GM23338 (cell line): ENCODE results near the gene MEGF6. TPM values are rescaled to one million over a fixed set of nuclear protein-coding genes. Genes with fewer than 3 reads are reported as not detected.

Source experiments
- ATAC-seq: fragments of 200-7000 bp; cut with Tn5 transposase; 3 replicates; pipeline ENCODE4 v1.9.1; 2020
- DNase-seq: peaks from one replicate; pipeline ENCODE4 v3.0.0-alpha.2; 2015; ENCODE audit warnings: low spot score
- H2AFZ ChIP-seq: fragments of 200-600 bp; sonication (generic); 2 replicates; pipeline ENCODE4 v1.8.0; 2016; ENCODE audit warnings: antibody characterized with exemption, mild to moderate bottlenecking, moderate library complexity
- H3F3A ChIP-seq: fragments of 200-600 bp; sonication (generic); replicated peaks from 2 replicates; pipeline ENCODE4 v1.8.0; 2017; ENCODE audit warnings: antibody characterized with exemption, mixed run types, low read depth
- H3K27ac ChIP-seq: fragments of 200-600 bp; sonication (generic); 2 replicates; pipeline ENCODE4 v1.6.1; 2016; ENCODE audit warnings: low read depth
- H3K27me3 ChIP-seq: fragments of 200-600 bp; sonication (generic); 2 replicates; pipeline ENCODE4 v1.8.0; 2016; ENCODE audit warnings: mild to moderate bottlenecking, mixed run types, moderate library complexity; ENCODE audit not compliant: insufficient read depth
- H3K36me3 ChIP-seq: fragments of 200-600 bp; sonication (generic); 2 replicates; pipeline ENCODE4 v1.8.0; 2016; ENCODE audit warnings: mild to moderate bottlenecking; ENCODE audit not compliant: insufficient read depth
- H3K4me1 ChIP-seq: fragments of 200-600 bp; sonication (generic); 2 replicates; pipeline ENCODE4 v1.8.0; 2016; ENCODE audit warnings: mild to moderate bottlenecking, moderate library complexity; ENCODE audit not compliant: insufficient read depth
- H3K4me2 ChIP-seq: fragments of 200-600 bp; sonication (generic); 2 replicates; pipeline ENCODE4 v1.7.1; 2017; ENCODE audit warnings: mixed run types
- H3K4me3 ChIP-seq: fragments of 200-600 bp; sonication (generic); 2 replicates; pipeline ENCODE4 v1.6.1; 2016; ENCODE audit warnings: mixed run types
- H3K79me2 ChIP-seq: fragments of 200-600 bp; sonication (generic); replicated peaks from 2 replicates; pipeline ENCODE4 v1.8.0; 2017; ENCODE audit warnings: mild to moderate bottlenecking; ENCODE audit not compliant: insufficient read depth
- H3K9me2 ChIP-seq: fragments of 200-600 bp; sonication (generic); 2 replicates; pipeline ENCODE4 v1.8.0; 2017; ENCODE audit not compliant: insufficient read depth
- H4K20me1 ChIP-seq: fragments of 200-600 bp; sonication (generic); replicated peaks from 2 replicates; pipeline ENCODE4 v1.8.0; 2017; ENCODE audit warnings: mild to moderate bottlenecking; ENCODE audit not compliant: insufficient read depth
- H3K27ac Mint-ChIP-seq: 2 replicates; pipeline ENCODE4 v1.8.0; 2020; ENCODE audit warnings: inconsistent platforms, mild to moderate bottlenecking, moderate library complexity, mixed read lengths
- H3K27me3 Mint-ChIP-seq: 3 replicates; pipeline ENCODE4 v1.8.0; 2022; ENCODE audit warnings: low read depth, mild to moderate bottlenecking, moderate library complexity, mixed read lengths, inconsistent platforms; ENCODE audit not compliant: insufficient read depth, poor library complexity
- H3K36me3 Mint-ChIP-seq: 3 replicates; pipeline ENCODE4 v1.8.0; 2021; ENCODE audit warnings: low read depth, mild to moderate bottlenecking, inconsistent platforms, moderate library complexity, mixed read lengths
- H3K4me1 Mint-ChIP-seq: 3 replicates; pipeline ENCODE4 v1.8.0; 2020; ENCODE audit warnings: mild to moderate bottlenecking, inconsistent platforms, mixed read lengths
- H3K4me3 Mint-ChIP-seq: 3 replicates; pipeline ENCODE4 v1.8.0; 2021; ENCODE audit warnings: moderate library complexity, mild to moderate bottlenecking, inconsistent platforms, mixed read lengths
- H3K9me3 Mint-ChIP-seq: 3 replicates; pipeline ENCODE4 v1.8.0; 2020; ENCODE audit warnings: moderate library complexity, mild to moderate bottlenecking, inconsistent platforms, mixed read lengths
- CREB1 ChIP-seq: fragments of 250-450 bp; sonication (Bioruptor Pico); IDR thresholded peaks from 2 replicates; pipeline ENCODE4 v1.5.0; 2020; ENCODE audit warnings: low read depth, mild to moderate bottlenecking, moderate library complexity
- EZH2phosphoT487 ChIP-seq: fragments of 200-600 bp; sonication (generic); IDR thresholded peaks from one replicate; pipeline ENCODE4 v1.8.1; 2018; ENCODE audit warnings: antibody characterized with exemption; ENCODE audit not compliant: unreplicated experiment
- ZNF331 ChIP-seq: fragments of 250-450 bp; sonication (Bioruptor Pico); IDR thresholded peaks from 2 replicates; pipeline ENCODE4 v1.5.0; 2020; ENCODE audit warnings: low read depth, mild to moderate bottlenecking, moderate library complexity
- polyA plus RNA-seq: library from polyadenylated mRNA; unstranded; fragments of >200 nt; fragmentation: Nextera tagmentation; extraction: Ambion mirVana; gene quantifications from 2 replicates; pipeline ENCODE4 v1.2.1, GENCODE V29; 2016
- total RNA-seq: library from RNA; depleted of rRNA; stranded (reverse); fragments of >200 nt; shearing (Covaris generic); gene quantifications from 2 replicates; pipeline ENCODE4 v1.2.3, GENCODE V29; 2014
- TF ChIP-seq, protein P1 (sequence below): IDR thresholded peaks from 2 replicates; pipeline ENCODE4 v1.6.1; 2016; ENCODE audit warnings: antibody characterized with exemption
- TF ChIP-seq, protein P2 (sequence below): fragments of 250-450 bp; sonication (Bioruptor Pico); IDR thresholded peaks from 2 replicates; pipeline ENCODE4 v1.5.0; 2020; ENCODE audit warnings: mild to moderate bottlenecking, moderate library complexity
- TF ChIP-seq, protein P3 (sequence below), 2 experiments: fragments of 200-600 bp in 1 of 2; sonication (generic) in 1 of 2; conservative IDR thresholded peaks; 2 replicates each; pipeline versions ENCODE4 v1.5.1 to v1.6.1; 2016 to 2017; ENCODE audit warnings: antibody characterized with exemption in 2 of 2, low read depth in 2 of 2, mild to moderate bottlenecking in 2 of 2, moderate library complexity in 1 of 2
- TF ChIP-seq, protein P4 (sequence below): IDR thresholded peaks from one replicate; pipeline ENCODE4 v1.6.1; 2018; ENCODE audit warnings: antibody characterized with exemption; ENCODE audit not compliant: unreplicated experiment

Gene MEGF6
- total and polyA plus RNA-seq, 2 experiments from 2014 or later: 4.0 to 21.4 TPM

DNA sequence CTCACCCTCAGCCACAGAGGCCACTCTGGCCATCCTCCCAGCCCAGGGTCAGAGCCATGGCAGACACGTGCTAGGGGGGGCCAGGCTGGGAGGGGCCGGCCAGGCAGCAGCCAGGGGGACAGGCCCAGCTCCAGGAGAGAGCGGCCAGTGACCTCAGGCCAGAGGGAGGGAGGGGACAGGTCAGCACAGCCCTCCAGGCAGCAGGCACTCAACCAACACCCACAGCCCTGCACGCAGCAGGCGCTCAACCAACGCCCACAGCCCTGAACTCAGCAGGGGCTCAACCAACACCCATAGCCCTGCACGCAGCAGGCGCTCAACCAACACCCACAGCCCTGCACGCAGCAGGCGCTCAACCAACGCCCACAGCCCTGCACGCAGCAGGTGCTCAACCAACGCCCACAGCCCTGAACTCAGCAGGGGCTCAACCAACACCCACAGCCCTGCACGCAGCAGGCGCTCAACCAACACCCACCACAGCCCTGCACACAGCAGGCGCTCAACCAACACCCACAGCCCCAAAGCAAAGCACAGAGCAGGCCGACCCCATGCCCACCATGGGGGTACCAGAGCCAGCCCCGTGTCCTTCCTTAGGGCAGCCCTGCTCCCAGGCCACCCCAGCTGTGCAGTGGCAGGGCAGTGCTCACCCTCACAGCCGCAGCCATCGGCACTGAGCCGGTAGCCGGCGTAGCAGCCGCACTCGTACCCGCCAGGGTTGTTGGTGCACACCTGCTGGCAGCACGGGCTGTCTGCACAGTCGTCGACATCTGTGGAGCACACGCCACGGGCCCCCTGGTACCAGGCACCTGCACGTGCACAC is 101.0 kb downstream of the MEGF6 start (continued):
- TF ChIP-seq, protein P1, sequence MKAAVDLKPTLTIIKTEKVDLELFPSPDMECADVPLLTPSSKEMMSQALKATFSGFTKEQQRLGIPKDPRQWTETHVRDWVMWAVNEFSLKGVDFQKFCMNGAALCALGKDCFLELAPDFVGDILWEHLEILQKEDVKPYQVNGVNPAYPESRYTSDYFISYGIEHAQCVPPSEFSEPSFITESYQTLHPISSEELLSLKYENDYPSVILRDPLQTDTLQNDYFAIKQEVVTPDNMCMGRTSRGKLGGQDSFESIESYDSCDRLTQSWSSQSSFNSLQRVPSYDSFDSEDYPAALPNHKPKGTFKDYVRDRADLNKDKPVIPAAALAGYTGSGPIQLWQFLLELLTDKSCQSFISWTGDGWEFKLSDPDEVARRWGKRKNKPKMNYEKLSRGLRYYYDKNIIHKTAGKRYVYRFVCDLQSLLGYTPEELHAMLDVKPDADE: no peak

DNA sequence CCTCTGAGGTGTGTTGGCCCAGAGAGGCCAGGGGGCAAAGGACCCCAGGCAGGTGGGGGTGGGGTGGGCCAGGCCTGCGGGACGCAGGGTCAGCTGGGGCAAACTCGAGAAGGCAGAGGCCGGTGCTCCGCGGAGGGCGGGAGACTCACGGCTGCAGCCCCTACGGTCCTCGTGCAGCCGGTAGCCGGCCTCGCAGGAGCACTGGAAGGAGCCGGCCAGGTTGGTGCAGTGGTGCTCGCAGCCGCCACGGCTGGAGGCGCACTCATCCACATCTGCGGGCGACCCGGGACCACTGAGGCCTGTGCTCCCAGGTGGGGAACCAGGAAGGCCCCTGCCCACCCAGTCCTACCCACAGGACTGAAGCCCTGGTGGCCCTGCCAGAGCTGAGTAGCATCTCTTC is 101.6 kb downstream of the MEGF6 start:
- no peak overlapping the region for H3K4me2 ChIP-seq
- Mint-ChIP-seq H3K4me1 (no peaks in the 10 kb centered on the region; the same call in 2 of the 3 replicates), H3K27ac (no peak overlapping the region), H3K27me3 (peaks cover 4% of the 10 kb centered on the region), H3K36me3 (peaks cover 2% of the 10 kb centered on the region; the same call in 1 of the 3 replicates), H3K9me3 (no peaks in the 10 kb centered on the region), H3K4me3 (no peak overlapping the region)
- TF ChIP-seq, protein P2, sequence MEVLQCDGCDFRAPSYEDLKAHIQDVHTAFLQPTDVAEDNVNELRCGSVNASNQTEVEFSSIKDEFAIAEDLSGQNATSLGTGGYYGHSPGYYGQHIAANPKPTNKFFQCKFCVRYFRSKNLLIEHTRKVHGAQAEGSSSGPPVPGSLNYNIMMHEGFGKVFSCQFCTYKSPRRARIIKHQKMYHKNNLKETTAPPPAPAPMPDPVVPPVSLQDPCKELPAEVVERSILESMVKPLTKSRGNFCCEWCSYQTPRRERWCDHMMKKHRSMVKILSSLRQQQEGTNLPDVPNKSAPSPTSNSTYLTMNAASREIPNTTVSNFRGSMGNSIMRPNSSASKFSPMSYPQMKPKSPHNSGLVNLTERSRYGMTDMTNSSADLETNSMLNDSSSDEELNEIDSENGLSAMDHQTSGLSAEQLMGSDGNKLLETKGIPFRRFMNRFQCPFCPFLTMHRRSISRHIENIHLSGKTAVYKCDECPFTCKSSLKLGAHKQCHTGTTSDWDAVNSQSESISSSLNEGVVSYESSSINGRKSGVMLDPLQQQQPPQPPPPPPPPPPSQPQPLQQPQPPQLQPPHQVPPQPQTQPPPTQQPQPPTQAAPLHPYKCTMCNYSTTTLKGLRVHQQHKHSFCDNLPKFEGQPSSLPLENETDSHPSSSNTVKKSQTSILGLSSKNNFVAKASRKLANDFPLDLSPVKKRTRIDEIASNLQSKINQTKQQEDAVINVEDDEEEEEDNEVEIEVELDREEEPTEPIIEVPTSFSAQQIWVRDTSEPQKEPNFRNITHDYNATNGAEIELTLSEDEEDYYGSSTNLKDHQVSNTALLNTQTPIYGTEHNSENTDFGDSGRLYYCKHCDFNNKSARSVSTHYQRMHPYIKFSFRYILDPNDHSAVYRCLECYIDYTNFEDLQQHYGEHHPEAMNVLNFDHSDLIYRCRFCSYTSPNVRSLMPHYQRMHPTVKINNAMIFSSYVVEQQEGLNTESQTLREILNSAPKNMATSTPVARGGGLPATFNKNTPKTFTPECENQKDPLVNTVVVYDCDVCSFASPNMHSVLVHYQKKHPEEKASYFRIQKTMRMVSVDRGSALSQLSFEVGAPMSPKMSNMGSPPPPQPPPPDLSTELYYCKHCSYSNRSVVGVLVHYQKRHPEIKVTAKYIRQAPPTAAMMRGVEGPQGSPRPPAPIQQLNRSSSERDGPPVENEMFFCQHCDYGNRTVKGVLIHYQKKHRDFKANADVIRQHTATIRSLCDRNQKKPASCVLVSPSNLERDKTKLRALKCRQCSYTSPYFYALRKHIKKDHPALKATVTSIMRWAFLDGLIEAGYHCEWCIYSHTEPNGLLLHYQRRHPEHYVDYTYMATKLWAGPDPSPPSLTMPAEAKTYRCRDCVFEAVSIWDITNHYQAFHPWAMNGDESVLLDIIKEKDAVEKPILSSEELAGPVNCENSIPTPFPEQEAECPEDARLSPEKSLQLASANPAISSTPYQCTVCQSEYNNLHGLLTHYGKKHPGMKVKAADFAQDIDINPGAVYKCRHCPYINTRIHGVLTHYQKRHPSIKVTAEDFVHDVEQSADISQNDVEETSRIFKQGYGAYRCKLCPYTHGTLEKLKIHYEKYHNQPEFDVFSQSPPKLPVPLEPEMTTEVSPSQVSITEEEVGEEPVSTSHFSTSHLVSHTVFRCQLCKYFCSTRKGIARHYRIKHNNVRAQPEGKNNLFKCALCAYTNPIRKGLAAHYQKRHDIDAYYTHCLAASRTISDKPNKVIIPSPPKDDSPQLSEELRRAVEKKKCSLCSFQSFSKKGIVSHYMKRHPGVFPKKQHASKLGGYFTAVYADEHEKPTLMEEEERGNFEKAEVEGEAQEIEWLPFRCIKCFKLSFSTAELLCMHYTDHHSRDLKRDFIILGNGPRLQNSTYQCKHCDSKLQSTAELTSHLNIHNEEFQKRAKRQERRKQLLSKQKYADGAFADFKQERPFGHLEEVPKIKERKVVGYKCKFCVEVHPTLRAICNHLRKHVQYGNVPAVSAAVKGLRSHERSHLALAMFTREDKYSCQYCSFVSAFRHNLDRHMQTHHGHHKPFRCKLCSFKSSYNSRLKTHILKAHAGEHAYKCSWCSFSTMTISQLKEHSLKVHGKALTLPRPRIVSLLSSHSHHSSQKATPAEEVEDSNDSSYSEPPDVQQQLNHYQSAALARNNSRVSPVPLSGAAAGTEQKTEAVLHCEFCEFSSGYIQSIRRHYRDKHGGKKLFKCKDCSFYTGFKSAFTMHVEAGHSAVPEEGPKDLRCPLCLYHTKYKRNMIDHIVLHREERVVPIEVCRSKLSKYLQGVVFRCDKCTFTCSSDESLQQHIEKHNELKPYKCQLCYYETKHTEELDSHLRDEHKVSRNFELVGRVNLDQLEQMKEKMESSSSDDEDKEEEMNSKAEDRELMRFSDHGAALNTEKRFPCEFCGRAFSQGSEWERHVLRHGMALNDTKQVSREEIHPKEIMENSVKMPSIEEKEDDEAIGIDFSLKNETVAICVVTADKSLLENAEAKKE (CRISPR knock-in tag): no peak
- TF ChIP-seq, protein P3, sequence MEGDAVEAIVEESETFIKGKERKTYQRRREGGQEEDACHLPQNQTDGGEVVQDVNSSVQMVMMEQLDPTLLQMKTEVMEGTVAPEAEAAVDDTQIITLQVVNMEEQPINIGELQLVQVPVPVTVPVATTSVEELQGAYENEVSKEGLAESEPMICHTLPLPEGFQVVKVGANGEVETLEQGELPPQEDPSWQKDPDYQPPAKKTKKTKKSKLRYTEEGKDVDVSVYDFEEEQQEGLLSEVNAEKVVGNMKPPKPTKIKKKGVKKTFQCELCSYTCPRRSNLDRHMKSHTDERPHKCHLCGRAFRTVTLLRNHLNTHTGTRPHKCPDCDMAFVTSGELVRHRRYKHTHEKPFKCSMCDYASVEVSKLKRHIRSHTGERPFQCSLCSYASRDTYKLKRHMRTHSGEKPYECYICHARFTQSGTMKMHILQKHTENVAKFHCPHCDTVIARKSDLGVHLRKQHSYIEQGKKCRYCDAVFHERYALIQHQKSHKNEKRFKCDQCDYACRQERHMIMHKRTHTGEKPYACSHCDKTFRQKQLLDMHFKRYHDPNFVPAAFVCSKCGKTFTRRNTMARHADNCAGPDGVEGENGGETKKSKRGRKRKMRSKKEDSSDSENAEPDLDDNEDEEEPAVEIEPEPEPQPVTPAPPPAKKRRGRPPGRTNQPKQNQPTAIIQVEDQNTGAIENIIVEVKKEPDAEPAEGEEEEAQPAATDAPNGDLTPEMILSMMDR (conservative IDR thresholded peaks at IDR 0.05; ENCODE audit: low read depth in 2 of 2): no peak
- TF ChIP-seq EZH2phosphoT487 (no peak), CREB1 (CRISPR knock-in tag) (no peak), ZNF331 (CRISPR knock-in tag) (no peak)
- TF ChIP-seq, protein P1: no peak
- TF ChIP-seq, protein P4, sequence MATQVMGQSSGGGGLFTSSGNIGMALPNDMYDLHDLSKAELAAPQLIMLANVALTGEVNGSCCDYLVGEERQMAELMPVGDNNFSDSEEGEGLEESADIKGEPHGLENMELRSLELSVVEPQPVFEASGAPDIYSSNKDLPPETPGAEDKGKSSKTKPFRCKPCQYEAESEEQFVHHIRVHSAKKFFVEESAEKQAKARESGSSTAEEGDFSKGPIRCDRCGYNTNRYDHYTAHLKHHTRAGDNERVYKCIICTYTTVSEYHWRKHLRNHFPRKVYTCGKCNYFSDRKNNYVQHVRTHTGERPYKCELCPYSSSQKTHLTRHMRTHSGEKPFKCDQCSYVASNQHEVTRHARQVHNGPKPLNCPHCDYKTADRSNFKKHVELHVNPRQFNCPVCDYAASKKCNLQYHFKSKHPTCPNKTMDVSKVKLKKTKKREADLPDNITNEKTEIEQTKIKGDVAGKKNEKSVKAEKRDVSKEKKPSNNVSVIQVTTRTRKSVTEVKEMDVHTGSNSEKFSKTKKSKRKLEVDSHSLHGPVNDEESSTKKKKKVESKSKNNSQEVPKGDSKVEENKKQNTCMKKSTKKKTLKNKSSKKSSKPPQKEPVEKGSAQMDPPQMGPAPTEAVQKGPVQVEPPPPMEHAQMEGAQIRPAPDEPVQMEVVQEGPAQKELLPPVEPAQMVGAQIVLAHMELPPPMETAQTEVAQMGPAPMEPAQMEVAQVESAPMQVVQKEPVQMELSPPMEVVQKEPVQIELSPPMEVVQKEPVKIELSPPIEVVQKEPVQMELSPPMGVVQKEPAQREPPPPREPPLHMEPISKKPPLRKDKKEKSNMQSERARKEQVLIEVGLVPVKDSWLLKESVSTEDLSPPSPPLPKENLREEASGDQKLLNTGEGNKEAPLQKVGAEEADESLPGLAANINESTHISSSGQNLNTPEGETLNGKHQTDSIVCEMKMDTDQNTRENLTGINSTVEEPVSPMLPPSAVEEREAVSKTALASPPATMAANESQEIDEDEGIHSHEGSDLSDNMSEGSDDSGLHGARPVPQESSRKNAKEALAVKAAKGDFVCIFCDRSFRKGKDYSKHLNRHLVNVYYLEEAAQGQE: no peak
- no peaks in the 10 kb centered on the region for H3F3A ChIP-seq
- no peak overlapping the region for H3K27ac ChIP-seq
- H3K79me2 ChIP-seq: no peaks in the 10 kb centered on the region
- H4K20me1 ChIP-seq: no peaks in the 10 kb centered on the region; the same call in 1 of the 2 replicates
- no peak overlapping the region for H3K4me3 ChIP-seq
- ATAC-seq (no peak), DNase-seq (no peak)
- H2AFZ ChIP-seq: no peak overlapping the region
- no peaks in the 10 kb centered on the region for H3K9me2 ChIP-seq
- H3K27me3 ChIP-seq: no peaks in the 10 kb centered on the region
- no peaks in the 10 kb centered on the region for H3K4me1 ChIP-seq
- no peaks in the 10 kb centered on the region for H3K36me3 ChIP-seq
